ENCODE results near the gene RAD51B.

Gene RAD51B

GRCh38 chr14:68124979-68125731, 305.6 kb downstream of the RAD51B start:
- DNase-seq = no peak

GRCh38 chr14:68127166-68127565, 307.6 kb downstream of the RAD51B start:
- no peak for DNase-seq

- no peak for DNase-seq
These were observed 312.3 kb downstream of the RAD51B start for GRCh38 chr14:68131907-68132306.

GRCh38 chr14:68132563-68133121, 313.1 kb downstream of the RAD51B start:
- no peak for DNase-seq

- no peak for DNase-seq
These were observed 314.3 kb downstream of the RAD51B start for GRCh38 chr14:68133856-68134255.

GRCh38 chr14:68135028-68135427, 315.4 kb downstream of the RAD51B start:
- DNase-seq = no peak

- DNase-seq = no peak
These were observed 316.0 kb downstream of the RAD51B start for GRCh38 chr14:68135566-68135965.

GRCh38 chr14:68137704-68138619, 318.4 kb downstream of the RAD51B start:
- DNase-seq = no peak

- no peak for DNase-seq
These were observed 320.0 kb downstream of the RAD51B start for GRCh38 chr14:68139431-68140075.

- DNase-seq = no peak
These were observed 320.6 kb downstream of the RAD51B start for GRCh38 chr14:68140076-68140741.

- no peak for DNase-seq
These were observed 321.2 kb downstream of the RAD51B start for GRCh38 chr14:68140806-68141205.

- no peak for DNase-seq
These were observed 321.9 kb downstream of the RAD51B start for GRCh38 chr14:68141281-68142088.

GRCh38 chr14:68143341-68143841, 323.8 kb downstream of the RAD51B start:
- DNase-seq = no peak

GRCh38 chr14:68144051-68144681, 324.6 kb downstream of the RAD51B start:
- no peak for DNase-seq

GRCh38 chr14:68145036-68145435, 325.5 kb downstream of the RAD51B start:
- DNase-seq = no peak

GRCh38 chr14:68145539-68145938, 326.0 kb downstream of the RAD51B start:
- no peak for DNase-seq

GRCh38 chr14:68146818-68147217, 327.2 kb downstream of the RAD51B start:
- DNase-seq = no peak

GRCh38 chr14:68147303-68147702, 327.7 kb downstream of the RAD51B start:
- DNase-seq = no peak

GRCh38 chr14:68148276-68148675, 328.7 kb downstream of the RAD51B start:
- DNase-seq = no peak

GRCh38 chr14:68148763-68149162, 329.2 kb downstream of the RAD51B start:
- no peak for DNase-seq

- no peak for DNase-seq
These were observed 333.7 kb downstream of the RAD51B start for GRCh38 chr14:68153275-68153674.

All from activated T-cell treated with anti-CD3 and anti-CD28 coated beads for 4 hours (primary cell).